ENCODE results near the gene TRPV3.
"Not testable (repeated sequence)": the region's sequence is repeated elsewhere in the genome, so short reads cannot be mapped to it uniquely, and the experiment has no call there.

Gene TRPV3

DNA sequence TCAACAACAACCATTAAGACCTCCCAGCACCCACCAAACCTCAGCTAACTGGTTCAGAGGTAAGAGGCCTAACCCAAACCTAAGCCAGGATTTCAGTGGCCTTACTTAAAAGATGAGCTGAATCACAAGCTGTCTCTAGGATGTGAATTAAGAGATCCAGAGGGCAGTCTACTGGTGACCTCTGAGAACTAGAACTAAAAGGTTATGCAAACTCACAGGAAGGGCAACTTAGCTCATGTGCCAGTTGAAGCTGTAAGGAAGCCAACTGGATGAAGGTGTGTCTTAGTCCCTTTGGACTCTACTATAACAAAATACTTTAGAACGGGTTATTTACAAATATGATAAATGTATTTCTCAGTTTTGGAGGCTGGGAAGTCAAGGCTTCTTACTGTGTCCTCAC, 91.3 kb downstream of the TRPV3 start:
- DNase-seq = not testable (repeated sequence)

All from activated naive CD4-positive, alpha-beta T cell treated with anti-CD3 and anti-CD28 coated beads, Interleukin-2, amount 50 U/mL, for 16 hours (primary cell).